ENCODE measurements around the gene LPCAT1.

GRCh38 chr5:1421521-1422341 is 102.0 kb downstream of the LPCAT1 start:
- TF ChIP-seq CTCF (conservative IDR thresholded peaks at IDR 0.05; ENCODE audit: low read depth, low read length) (no peak), MXI1 (IDR thresholded peaks at IDR 0.05; ENCODE audit: borderline replicate concordance, low read depth, low read length) (no peak), POLR2A (IDR thresholded peaks at IDR 0.05; ENCODE audit: low read depth, low read length) (no peak), CEBPB (IDR thresholded peaks at IDR 0.05; ENCODE audit: low read depth, low read length) (no peak), ELK1 (IDR thresholded peaks at IDR 0.05; ENCODE audit: borderline replicate concordance, low read depth, low read length) (no peak), MAZ (IDR thresholded peaks at IDR 0.05; ENCODE audit: borderline replicate concordance, low read depth, low read length) (no peak), CHD1 (IDR thresholded peaks at IDR 0.05; ENCODE audit: low read depth, low read length) (no peak)

All from IMR-90 (cell line).